Measurements from ENCODE around the gene CASP8AP2.
A peak's percentile ranks its signal among the peaks of the same experiment; 100 is the strongest.
"Not testable (repeated sequence)": the region's sequence is repeated elsewhere in the genome, so short reads cannot be mapped to it uniquely, and the experiment has no call there.

Gene CASP8AP2

GRCh38 chr6:89829472-89830169 is at the start of gene CASP8AP2:
CASP8AP2 (plus strand) TSS chr6:89829880.
- TF ChIP-seq ZNF565 (CRISPR knock-in tag; conservative IDR thresholded peaks at IDR 0.05; ENCODE audit: low read depth) (no peak), TCF4 (CRISPR knock-in tag; IDR thresholded peaks at IDR 0.05; ENCODE audit: borderline replicate concordance) (no peak), OSR1 (CRISPR knock-in tag; IDR thresholded peaks at IDR 0.05) (no peak), PPARA (CRISPR knock-in tag; IDR thresholded peaks at IDR 0.05; ENCODE audit: borderline replicate concordance) (no peak), ZFP30 (CRISPR knock-in tag; IDR thresholded peaks at IDR 0.05) (no peak), GLIS3 (CRISPR knock-in tag; IDR thresholded peaks at IDR 0.05) (no peak), ARNTL (CRISPR knock-in tag; IDR thresholded peaks at IDR 0.05; ENCODE audit: borderline replicate concordance, low read depth) (no peak), POU6F1 (CRISPR knock-in tag; IDR thresholded peaks at IDR 0.05; ENCODE audit: borderline replicate concordance, low read depth) (no peak), ZNF8 (CRISPR knock-in tag; IDR thresholded peaks at IDR 0.05) (no peak), BACH2 (CRISPR knock-in tag; IDR thresholded peaks at IDR 0.05; ENCODE audit: borderline replicate concordance) (no peak), PATZ1 (CRISPR knock-in tag; IDR thresholded peaks at IDR 0.05; ENCODE audit: borderline replicate concordance) (no peak)
- ATAC-seq = peak; percentile 99

- no peak for ATAC-seq
- TF ChIP-seq ISL1 (CRISPR knock-in tag; IDR thresholded peaks at IDR 0.05) (no peak), ZFP3 (CRISPR knock-in tag; IDR thresholded peaks at IDR 0.05) (no peak), TOX (CRISPR knock-in tag; IDR thresholded peaks at IDR 0.05; ENCODE audit: borderline replicate concordance) (no peak), PPARA (CRISPR knock-in tag; IDR thresholded peaks at IDR 0.05; ENCODE audit: borderline replicate concordance) (no peak), ZNF565 (CRISPR knock-in tag; conservative IDR thresholded peaks at IDR 0.05; ENCODE audit: low read depth) (no peak)
Measured at GRCh38 chr6:89781070-89782034, 48.3 kb upstream of the CASP8AP2 start.

- TF ChIP-seq CSDC2 (CRISPR knock-in tag; IDR thresholded peaks at IDR 0.05) (no peak), BACH2 (CRISPR knock-in tag; IDR thresholded peaks at IDR 0.05; ENCODE audit: borderline replicate concordance) (no peak), ARNTL (CRISPR knock-in tag; IDR thresholded peaks at IDR 0.05; ENCODE audit: borderline replicate concordance, low read depth) (no peak), TSHZ2 (CRISPR knock-in tag; IDR thresholded peaks at IDR 0.05) (no peak), SNAI2 (CRISPR knock-in tag; IDR thresholded peaks at IDR 0.05) (no peak), ZFP30 (CRISPR knock-in tag; IDR thresholded peaks at IDR 0.05) (no peak), GLIS3 (CRISPR knock-in tag; IDR thresholded peaks at IDR 0.05) (no peak), POU6F1 (CRISPR knock-in tag; IDR thresholded peaks at IDR 0.05; ENCODE audit: borderline replicate concordance, low read depth) (no peak), ZNF70 (CRISPR knock-in tag; IDR thresholded peaks at IDR 0.05) (no peak), RARB (CRISPR knock-in tag; IDR thresholded peaks at IDR 0.05) (no peak), OSR1 (CRISPR knock-in tag; IDR thresholded peaks at IDR 0.05) (no peak), TCF4 (CRISPR knock-in tag; IDR thresholded peaks at IDR 0.05; ENCODE audit: borderline replicate concordance) (no peak), TOX (CRISPR knock-in tag; IDR thresholded peaks at IDR 0.05; ENCODE audit: borderline replicate concordance) (no peak), PPARA (CRISPR knock-in tag; IDR thresholded peaks at IDR 0.05; ENCODE audit: borderline replicate concordance) (no peak), CSRNP3 (CRISPR knock-in tag; IDR thresholded peaks at IDR 0.05) (no peak), ESRRG (CRISPR knock-in tag; IDR thresholded peaks at IDR 0.05) (no peak), CREB5 (CRISPR knock-in tag; IDR thresholded peaks at IDR 0.05; ENCODE audit: low read depth) (no peak), ZNF565 (CRISPR knock-in tag; conservative IDR thresholded peaks at IDR 0.05; ENCODE audit: low read depth) (no peak), ZC3H10 (CRISPR knock-in tag; IDR thresholded peaks at IDR 0.05) (no peak)
- ATAC-seq = no peak
Measured at GRCh38 chr6:89782222-89782621, 47.5 kb upstream of the CASP8AP2 start.

- ATAC-seq = not testable (repeated sequence)
Measured at GRCh38 chr6:89783293-89783692, 46.4 kb upstream of the CASP8AP2 start.

Data from SK-N-SH treated with all-trans-retinoic acid at 6 μM for 48 hours (cell line).